Muscle of back (tissue), 11 donors: Measurements from ENCODE around the gene ZNF627. TPM values are rescaled to one million over a fixed set of nuclear protein-coding genes. Genes with fewer than 3 reads are reported as not detected.
"Not testable (repeated sequence)": the region's sequence is repeated elsewhere in the genome, so short reads cannot be mapped to it uniquely, and the experiment has no call there.

Experiments
- DNase-seq, 3 donors: peaks; one replicate each; pipeline versions ENCODE4 v3.0.0 to v3.0.0-alpha.2; 2013
- polyA plus RNA-seq, 10 donors: library from polyadenylated mRNA; unstranded; fragments of 120-200 nt; gene quantifications; one replicate each; pipeline ENCODE4 v1.2.1, GENCODE V29; 2013; ENCODE audit not compliant: insufficient read length in 10 of 10

ZNF627 gene
- polyA plus RNA-seq, 10 donors, result 12.2 to 17.6 (median 14.3) TPM

DNA sequence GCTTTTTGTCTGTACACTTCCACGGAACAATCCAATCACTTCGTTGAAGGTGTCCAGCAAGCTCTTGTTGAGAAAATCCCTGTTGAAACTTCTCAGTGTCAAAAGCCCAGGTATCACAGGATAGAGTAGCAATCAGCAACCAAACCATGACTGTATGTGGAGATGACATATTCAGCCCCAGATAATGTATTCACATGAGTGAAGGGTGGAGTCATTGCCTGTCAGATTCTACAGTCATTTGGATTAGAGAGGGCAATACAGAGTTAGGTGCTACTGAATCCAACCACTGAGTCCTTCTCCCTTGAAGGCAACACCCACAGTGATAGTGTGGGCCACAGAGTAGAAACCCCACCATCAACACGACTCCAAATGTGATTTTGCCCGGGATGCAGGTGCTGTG lies 23.3 kb downstream of the ZNF627 start:
- DNase-seq, result no peak

DNA sequence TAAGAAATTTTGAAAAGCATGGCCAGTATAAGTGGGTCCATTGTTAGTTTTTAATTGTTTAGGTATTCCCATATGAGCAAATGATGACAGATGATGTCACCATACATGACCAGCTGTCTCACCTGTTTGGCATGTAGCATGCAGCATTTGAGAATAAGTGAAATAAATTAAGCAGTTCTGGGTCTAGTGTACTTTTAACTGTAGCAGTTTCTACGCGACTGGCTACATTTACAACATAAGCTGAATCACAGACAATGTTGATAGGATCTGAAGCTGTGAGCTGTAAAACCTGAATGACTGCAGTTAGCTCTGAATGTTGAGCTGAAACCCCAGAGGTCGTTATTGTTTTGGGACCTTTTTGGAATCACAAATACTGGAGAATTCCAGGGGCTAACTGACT lies 25.1 kb downstream of the ZNF627 start:
- DNase-seq, result not testable (repeated sequence)

DNA sequence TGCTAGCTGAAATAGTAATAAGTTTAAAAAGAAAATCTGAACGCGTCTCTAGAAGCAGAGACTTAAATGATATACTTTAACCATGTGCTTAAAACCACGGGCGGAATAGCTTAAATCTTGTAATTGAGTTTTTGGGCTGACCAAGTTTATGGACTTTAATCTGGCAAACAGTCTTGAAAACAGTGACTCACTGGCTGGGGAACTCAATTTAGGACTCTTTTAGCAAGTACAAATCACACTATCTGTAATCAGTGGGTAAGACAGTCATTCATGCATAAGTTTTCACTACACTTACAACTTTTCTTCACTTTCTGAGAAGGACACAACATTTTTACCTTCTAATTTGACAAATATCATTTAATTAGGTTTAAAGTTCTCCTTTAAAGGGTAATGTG lies 26.8 kb downstream of the ZNF627 start:
- peak in 1 of 3 donors; percentile 7 for DNase-seq

DNA sequence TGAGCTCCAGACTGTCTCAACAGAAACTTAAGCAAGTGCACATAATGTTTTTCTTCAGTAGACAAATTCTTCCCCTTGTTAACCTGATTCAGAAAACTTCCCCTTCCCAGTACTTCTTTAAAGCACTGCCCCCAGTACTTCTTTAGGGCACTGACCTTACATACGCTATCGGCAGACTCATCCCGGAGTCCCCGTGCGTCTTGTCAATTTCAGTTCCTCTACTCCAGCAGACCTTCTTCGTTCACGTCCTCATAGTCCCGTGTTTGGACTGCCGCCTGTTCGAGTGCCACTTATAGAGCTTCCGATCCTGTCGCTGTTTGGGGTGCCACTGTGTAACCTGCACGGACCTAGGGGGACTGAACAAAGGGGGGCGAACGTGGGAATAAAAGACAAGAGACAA lies 29.0 kb downstream of the ZNF627 start:
- peak in 2 of 3 donors; percentile 6 to 26 for DNase-seq

DNA sequence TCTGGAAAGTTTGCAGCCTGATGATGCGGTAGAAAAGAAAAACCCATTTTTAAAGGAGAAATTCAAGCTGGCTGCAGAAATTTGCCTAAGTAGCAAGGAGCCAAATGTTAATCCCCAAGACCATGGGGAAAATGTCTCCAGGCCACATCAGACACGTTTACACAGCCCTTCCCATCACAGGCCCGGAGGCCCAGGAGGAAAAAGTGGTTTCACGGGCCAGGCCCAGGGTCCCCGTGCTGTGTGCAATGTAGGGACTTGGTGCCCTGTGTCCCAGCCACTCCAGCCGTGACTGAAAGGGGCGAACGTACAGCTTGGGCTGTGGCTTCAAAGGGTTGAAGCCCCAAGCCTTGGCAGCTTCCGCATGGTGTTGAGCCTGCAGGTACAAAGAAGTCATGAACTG lies 35.9 kb downstream of the ZNF627 start:
- DNase-seq, result no peak

DNA sequence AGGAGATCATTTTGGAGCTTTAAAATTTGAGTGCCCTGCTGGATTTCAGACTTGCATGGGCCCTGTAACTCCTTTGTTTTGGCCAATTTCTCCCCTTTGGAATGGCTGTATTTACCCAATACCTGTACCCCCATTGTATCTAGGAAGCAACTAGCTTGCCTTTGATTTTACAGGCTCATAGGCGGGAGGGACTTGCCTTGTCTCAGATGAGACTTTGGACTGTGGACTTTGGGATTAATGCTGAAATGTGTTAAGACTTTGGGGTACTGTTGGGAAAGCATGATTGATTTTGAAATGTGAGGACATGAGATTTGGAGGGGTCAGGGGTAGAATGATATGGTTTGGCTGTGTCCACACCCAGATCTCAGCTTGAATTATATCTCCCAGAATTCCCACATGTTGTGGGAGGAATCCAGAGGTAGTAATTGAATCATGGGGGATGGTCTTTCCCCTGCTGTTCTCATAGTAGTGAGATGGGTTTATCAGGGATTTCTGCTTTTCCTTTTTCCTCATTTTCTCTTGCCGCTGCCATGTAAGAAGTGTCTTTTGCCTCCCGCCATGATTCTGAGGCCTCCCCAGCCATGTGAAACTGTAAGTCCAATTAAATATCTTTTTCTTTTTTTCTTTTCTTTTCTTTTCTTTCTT lies 36.9 kb downstream of the ZNF627 start:
- DNase-seq, result not testable (repeated sequence)

DNA sequence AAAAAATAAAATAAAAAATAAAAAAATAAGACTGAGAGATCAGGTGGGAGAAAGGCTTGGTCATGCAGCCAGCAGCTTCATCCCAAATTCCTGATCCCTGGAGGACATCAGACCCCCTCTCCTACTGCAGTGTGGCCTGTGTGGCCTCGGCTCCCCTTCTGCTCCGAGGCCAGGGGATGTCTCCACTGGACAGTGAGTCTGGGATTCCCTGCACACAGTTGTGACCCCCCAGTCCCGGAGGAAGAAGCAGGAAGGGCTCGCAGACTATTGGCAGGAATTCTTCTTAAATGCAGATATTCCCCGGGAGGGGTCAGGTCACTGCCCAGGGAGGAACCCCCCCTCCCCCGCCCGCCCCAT lies 41.9 kb downstream of the ZNF627 start:
- DNase-seq, result no peak

DNA sequence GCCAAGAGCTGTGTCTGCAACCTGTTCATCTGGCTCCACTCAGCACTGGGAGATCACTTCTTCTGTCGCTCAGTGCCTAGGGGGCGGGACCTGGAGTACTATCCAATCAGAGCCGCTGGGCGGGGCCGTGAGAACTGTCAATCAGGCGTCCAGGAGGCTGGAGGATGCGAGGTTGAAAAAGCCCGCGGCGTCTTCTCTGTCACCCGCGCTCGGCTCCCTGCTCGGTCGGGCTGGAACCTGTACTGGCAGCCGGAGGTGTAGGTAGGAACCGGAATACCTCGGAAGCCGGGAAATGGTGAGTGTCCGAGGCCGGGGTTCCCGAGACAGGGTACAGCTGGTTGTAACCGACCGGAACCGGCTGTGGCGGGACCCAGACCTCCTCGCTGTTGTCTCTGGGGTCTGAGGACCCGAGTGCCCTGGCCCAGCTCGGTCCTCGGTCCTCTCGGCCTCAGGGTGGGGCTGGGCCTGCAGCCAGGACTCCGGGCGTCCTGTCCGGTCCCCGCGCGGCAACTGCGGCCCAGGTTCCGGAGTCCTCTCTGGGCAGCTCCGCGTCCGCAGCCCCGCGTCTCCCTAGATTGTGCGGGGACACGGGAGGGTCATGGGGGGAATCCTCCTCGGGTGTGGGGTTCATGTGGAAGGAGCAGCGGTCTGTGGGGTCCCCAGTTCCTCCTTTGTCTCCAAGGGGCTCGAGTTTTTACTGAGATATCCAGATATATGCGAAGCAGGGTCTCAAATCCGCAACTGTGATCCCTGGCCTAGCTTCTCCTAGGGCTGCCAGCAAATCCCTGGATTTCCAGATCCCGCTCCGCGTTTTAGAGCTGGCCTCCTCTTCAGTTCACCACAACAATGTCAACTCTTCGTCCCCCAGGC lies 42.6 kb downstream of the ZNF627 start:
- peak; percentile 93 to 96 (median 94) for DNase-seq

DNA sequence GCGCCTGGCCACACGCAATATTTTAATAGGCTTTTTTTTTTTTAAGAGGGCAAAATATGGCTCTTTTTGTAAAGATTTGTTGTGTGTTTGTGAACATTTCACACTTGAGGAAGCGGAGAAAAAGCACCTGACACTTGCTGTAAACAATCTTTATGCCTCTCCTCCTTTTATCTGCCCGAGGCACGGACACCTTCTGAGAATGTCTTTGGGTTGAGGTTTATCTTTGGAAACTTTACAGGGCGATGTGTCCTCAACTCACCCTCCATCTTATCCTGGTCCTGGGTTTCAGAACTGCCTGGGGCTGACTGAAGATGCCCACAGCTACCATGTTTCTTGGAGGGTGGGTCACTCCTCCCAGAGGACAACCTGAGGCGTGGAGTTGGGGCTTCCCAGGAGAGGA lies 44.0 kb downstream of the ZNF627 start:
- no peak for DNase-seq

DNA sequence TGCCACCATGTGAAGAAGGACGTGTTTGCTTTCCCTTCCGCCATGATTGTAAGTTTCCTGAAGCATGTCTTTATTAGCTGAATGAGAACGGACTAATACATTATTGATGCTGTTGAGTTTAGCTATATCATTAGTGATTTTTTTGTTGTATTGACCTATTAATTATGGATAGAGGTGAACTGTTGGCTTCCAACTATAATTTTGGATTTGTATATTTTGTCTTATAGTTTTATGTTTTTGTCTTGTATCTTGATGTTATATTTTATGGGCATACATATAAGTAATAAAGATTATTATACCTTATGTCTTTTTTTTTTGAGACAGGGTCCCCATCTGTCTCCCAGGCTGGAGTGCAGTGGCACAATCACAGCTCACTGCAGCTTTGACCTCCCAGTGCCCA lies 45.6 kb downstream of the ZNF627 start:
- no peak for DNase-seq

DNA sequence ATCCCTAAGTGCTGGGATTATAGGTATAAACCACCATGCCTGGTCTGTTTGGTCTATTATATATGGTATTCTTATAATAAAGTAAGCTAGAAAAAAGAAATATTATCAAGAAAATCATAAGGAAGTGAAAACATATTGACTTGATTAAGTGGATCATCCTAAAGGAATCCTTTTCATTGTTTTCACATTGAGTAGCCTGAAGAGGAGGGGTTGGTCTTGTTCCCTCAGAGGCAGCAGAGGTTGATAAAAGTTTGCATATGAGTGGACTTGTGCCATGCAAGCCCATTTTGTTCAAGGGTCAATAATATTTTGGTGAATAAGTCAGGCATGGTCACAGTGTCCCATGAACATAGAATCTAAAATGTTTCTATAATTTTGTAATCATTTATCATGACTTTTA lies 52.7 kb downstream of the ZNF627 start:
- DNase-seq, result no peak

DNA sequence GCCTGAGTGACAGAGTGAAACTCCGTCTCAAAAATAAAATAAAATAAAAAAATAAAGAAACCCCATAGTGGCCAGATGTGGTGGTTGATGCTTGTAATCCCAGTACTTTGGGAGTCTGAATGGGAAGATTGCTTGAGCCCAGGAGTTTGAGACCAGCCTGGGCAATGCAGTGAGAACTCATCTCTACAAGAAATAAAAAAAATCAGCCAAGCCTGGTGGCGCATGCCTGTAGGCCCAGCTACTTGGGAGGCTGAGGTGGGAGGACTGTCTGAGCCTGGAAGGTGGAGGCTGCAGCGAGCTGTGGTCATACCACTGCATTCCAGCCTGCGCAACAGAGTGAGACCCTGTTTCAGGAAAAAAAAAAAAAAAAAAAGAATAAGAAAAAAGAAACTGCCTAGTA lies 53.8 kb downstream of the ZNF627 start:
- DNase-seq, result no peak

DNA sequence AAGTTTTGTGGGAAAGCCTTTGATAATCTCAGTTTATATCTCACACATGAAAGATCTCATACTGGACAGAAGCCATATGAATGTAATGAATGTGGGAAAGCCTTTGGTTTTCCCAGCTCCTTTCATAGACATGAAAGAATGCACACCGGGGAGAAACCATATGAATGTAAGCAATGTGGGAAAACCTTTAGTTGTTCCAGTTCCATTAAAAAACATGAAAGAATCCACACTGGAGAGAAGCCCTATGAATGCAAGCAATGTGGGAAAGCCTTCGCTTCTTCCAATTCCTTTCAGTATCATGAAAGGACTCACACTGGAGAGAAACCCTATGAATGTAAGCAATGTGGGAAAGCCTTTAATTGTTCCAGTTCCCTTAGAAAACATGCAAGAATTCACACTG lies 54.8 kb downstream of the ZNF627 start:
- DNase-seq, result no peak

DNA sequence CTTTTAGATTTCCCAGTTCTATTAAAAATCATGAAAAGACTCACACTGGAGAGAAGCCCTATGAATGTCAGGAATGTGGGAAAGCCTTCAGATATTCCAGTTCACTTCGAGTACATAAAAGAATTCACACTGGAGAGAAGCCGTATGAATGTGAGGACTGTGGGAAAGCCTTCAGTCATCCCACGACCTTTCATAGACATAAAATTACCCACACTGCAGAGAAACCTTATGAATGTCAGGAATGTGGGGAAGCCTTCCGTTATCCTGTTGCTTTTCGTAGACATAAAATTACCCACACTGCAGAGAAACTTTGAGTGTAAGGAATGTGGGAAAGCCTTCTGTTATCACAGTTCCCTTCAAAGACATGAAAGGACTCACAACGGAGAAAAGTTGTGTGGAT lies 55.2 kb downstream of the ZNF627 start:
- DNase-seq, result no peak

DNA sequence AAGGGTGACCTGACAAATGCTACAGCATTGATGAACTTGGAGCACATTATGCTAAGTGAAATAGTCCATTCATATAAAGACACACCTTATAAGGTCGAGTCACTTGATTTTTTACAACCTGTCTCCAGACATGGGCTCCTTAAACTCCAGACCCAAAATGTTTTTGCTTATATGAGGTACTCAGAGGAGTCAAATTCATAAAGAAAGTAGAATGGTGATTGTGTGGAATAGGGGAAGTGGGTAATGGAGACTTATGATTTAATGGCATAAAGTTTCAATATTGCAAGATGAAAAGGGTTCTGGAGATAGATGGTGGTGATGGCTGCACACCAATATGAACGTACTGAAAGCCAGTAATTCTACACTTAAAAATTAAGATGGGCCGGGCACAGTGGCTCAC lies 59.3 kb downstream of the ZNF627 start:
- DNase-seq, result no peak

DNA sequence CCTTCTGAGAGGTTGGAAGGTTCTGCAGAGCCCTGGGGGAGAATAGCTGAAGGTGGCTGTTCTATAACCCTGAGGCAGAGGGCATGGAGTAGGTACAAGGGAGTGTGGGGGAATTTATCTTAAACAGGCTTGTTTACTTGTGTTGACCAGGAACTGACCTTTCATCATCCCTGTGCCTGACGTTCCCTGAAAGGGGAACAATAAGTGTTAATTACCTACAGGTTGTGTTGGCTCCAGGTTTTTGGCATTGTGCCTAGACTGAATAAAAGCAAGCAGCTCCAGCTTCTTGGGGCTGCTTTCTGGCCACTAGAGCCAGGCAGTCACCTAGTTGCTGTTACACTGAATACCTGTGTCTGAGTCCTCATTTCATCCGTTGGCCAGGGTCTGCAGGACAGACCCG lies 60.0 kb downstream of the ZNF627 start:
- DNase-seq, result no peak

DNA sequence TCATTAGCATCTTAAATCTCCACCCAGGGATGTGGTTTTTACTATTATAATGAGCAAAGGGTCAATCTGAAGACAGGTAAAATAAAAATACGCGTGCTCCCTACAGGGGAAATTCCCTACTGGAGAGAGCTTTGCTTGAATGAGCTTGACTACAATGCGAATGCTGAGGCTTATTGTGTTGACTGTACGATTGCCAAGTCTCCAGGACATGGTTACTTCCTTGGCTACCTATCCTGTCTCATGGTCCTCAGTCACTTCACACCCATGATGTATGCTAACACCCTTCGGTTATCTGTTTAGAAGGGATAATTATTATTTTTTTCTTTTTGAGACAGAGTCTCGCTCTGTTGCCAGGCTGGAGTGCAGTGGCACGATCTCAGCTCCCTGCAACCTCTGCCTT lies 61.7 kb downstream of the ZNF627 start:
- DNase-seq, result no peak

DNA sequence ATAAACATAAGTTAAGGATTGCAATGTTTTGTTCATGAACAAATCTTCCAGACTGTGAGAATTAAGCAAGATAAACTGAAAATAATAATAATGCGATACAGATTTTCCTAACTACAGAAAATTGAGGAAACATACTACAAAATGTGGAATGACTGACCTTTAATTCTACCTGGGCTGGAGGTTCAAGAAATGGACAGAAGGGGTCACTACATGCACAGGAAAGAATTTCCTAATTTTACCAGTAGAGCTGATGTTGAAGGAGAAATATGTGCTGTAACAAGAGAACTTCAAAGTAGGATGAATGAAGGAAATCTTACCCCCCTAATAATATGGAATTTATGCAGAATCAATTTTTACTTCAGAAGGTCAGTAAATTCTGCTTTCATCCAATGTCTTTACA lies 62.3 kb downstream of the ZNF627 start:
- no peak for DNase-seq

DNA sequence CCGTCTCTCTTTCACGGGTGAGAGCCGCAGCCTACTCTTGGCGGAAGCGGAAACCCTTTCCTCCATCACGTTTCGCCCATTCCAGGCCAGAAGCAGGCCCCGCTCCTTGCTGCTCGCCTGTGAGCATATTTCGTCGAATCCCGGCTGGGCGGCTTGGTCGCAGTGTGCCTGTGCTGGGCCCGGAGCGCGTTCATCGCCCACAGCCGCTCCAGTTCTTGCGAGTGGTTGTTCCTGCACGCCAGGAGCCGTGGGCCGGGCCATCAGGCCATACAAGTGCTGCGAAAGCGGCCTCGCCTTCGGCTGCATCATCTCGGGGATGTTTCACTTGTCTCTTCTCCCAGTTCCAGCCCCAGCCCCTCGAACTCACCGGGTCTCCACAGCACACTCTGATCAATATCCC lies 65.0 kb downstream of the ZNF627 start:
- DNase-seq, result no peak

DNA sequence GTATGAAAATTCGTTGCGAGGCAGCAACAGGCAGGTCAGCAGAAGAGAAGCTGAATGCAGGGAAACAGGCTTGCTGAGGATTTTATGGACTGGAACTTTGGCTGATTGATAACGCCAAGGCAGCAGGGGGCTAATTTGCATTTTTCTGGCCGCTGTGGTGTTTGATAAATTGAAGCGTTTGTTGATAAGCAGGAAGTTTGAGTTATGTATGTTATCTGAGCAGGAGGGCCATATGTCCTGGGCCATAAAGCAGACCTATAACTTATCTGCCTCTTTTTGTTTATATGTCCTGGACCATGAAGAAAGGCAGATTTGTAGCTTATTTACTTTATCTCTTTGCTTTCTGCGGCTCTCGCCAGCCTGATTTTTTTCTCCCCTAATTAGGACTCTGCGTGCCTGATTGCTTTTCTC lies 65.9 kb downstream of the ZNF627 start:
- DNase-seq, result no peak
